Lower leg skin (tissue), 3 donors: ENCODE results near the gene MIAT.

Experiments used
- CTCF ChIP-seq, 3 donors: fragments of 450-650 bp; IDR thresholded peaks; one replicate each; pipeline ENCODE4 v1.5.1; 2016; ENCODE audit warnings: antibody characterized with exemption in 3 of 3, mild to moderate bottlenecking in 3 of 3, moderate library complexity in 2 of 3
- POLR2A ChIP-seq, 2 donors: fragments of 450-650 bp; IDR thresholded peaks; one replicate each; pipeline ENCODE4 v1.6.1; 2016 to 2017; ENCODE audit warnings: antibody characterized with exemption in 2 of 2, mild to moderate bottlenecking in 1 of 2, moderate library complexity in 1 of 2

GRCh38 chr22:26651815-26652214 is 5.6 kb upstream of the MIAT start:
- TF ChIP-seq POLR2A (IDR thresholded peaks at IDR 0.05) (no peak), CTCF (IDR thresholded peaks at IDR 0.05) (no peak)
